AG10803 (cell line): Measurements from ENCODE around the gene LIM2.

ENCODE experiments used
- DNase-seq: peaks from one replicate; pipeline ENCODE4 v3.0.0; 2010; ENCODE audit warnings: low read depth
- H3K4me3 ChIP-seq: 2 replicates; pipeline ENCODE4 v1.5.1; 2011; ENCODE audit warnings: mild to moderate bottlenecking, low read length, control low read depth
- CTCF ChIP-seq: conservative IDR thresholded peaks from 2 replicates; pipeline ENCODE4 v1.5.1; 2011; ENCODE audit warnings: mild to moderate bottlenecking, low read length, control low read depth, inconsistent platforms

LIM2 gene

GRCh38 chr19:51368366-51369282 is 19.1 kb downstream of the LIM2 start, which contains the start of gene CLDND2:
Gene CLDND2, minus strand, starts transcription at chr19:51369003. Its CDS starts 426 bp downstream, at chr19:51368577.
- no peak for TF ChIP-seq CTCF
- peak within 1 kb of the TSS; percentile 79 for H3K4me3 ChIP-seq
- DNase-seq, result no peak

- DNase-seq, result peak; percentile 98
- TF ChIP-seq CTCF, result no peak
- H3K4me3 ChIP-seq, result peak overlapping the region; percentile 79
Measured at GRCh38 chr19:51367565-51368365, 20.0 kb downstream of the LIM2 start.

- no peak for DNase-seq
- H3K4me3 ChIP-seq, result peak overlapping the region; percentile 76
- TF ChIP-seq CTCF, result no peak
Measured at GRCh38 chr19:51367255-51367564, 20.6 kb downstream of the LIM2 start.

GRCh38 chr19:51366389-51367254 is 21.2 kb downstream of the LIM2 start:
- peak overlapping the region; percentile 94 for H3K4me3 ChIP-seq
- peak; percentile 97 for DNase-seq
- TF ChIP-seq CTCF, result no peak

GRCh38 chr19:51365965-51366388 is 21.8 kb downstream of the LIM2 start, which contains the start of gene ETFB:
Gene ETFB, minus strand, starts transcription at chr19:51366388. Its CDS starts 62 bp downstream, at chr19:51366326.
- no peak for DNase-seq
- TF ChIP-seq CTCF, result no peak
- H3K4me3 ChIP-seq, result peak within 1 kb of the TSS; percentile 94

- peak; percentile 41 for DNase-seq
- peak overlapping the region; percentile 94 for H3K4me3 ChIP-seq
- peak; percentile 31 for TF ChIP-seq CTCF
Measured at GRCh38 chr19:51365211-51365964, 22.4 kb downstream of the LIM2 start.
